NB4 (cell line): ENCODE measurements around the gene RBMS3.

Experiments used
- CTCF ChIP-seq: IDR thresholded peaks from one replicate; pipeline ENCODE4 v1.5.1; 2012; ENCODE audit warnings: low read depth, low read length
- MAX ChIP-seq: IDR thresholded peaks from 2 replicates; pipeline ENCODE4 v1.6.1; 2011; ENCODE audit warnings: low read depth, low read length
- POLR2A ChIP-seq: IDR thresholded peaks from 2 replicates; pipeline ENCODE4 v1.6.1; 2011; ENCODE audit warnings: mild to moderate bottlenecking; ENCODE audit not compliant: insufficient read length; ENCODE audit errors: extremely low read depth

- TF ChIP-seq CTCF = peak; percentile 3
- no peak for TF ChIP-seq MAX
- TF ChIP-seq POLR2A = no peak
Observed at GRCh38 chr3:29764603-29765254, 483.9 kb downstream of the RBMS3 start.
